ENCODE measurements around the gene LARGE1. TPM values are rescaled to one million over a fixed set of nuclear protein-coding genes. Genes with fewer than 3 reads are reported as not detected.

The LARGE1 gene
- total RNA-seq, 1 donor from 2014 or later: 29.5 TPM

GRCh38 chr22:33361581-33361980 is 558.7 kb downstream of the LARGE1 start:
- Histone ChIP-seq H3K9me3 (no peaks in the 10 kb centered on the region), H3K27ac (no peak overlapping the region), H3K4me3 (no peak overlapping the region), H3K27me3 (no peaks in the 10 kb centered on the region), H3K4me1 (no peaks in the 10 kb centered on the region), H3K36me3 (no peaks in the 10 kb centered on the region)
- DNase-seq (ENCODE audit: extremely low spot score in 2 of 2): no peak
- no peak for TF ChIP-seq CTCF (IDR thresholded peaks at IDR 0.05)
- no peak for TF ChIP-seq POLR2AphosphoS5 (IDR thresholded peaks at IDR 0.05; ENCODE audit: insufficient read depth in 1 of 2, low read depth in 1 of 2)
- no peak for TF ChIP-seq POLR2A (IDR thresholded peaks at IDR 0.05)
- intact Hi-C loops (cut with DNase I): no loop called here

GRCh38 chr22:33357981-33358399 is 562.3 kb downstream of the LARGE1 start:
- Histone ChIP-seq H3K27me3 (no peaks in the 10 kb centered on the region), H3K4me3 (no peak overlapping the region), H3K9me3 (no peaks in the 10 kb centered on the region), H3K36me3 (no peaks in the 10 kb centered on the region), H3K27ac (no peak overlapping the region), H3K4me1 (no peaks in the 10 kb centered on the region)
- intact Hi-C loops (cut with DNase I): no loop called here
- DNase-seq (ENCODE audit: extremely low spot score in 2 of 2): no peak
- no peak for TF ChIP-seq CTCF (IDR thresholded peaks at IDR 0.05)
- TF ChIP-seq POLR2AphosphoS5 (IDR thresholded peaks at IDR 0.05; ENCODE audit: insufficient read depth in 1 of 2, low read depth in 1 of 2): no peak
- no peak for TF ChIP-seq POLR2A (IDR thresholded peaks at IDR 0.05)

GRCh38 chr22:33354928-33355327 is 565.3 kb downstream of the LARGE1 start:
- intact Hi-C loops (cut with DNase I): no loop called here
- H3K9me3 ChIP-seq: no peaks in the 10 kb centered on the region
- no peak overlapping the region for H3K4me3 ChIP-seq
- no peaks in the 10 kb centered on the region for H3K4me1 ChIP-seq
- H3K27me3 ChIP-seq: no peaks in the 10 kb centered on the region
- no peak overlapping the region for H3K27ac ChIP-seq
- TF ChIP-seq POLR2AphosphoS5 (IDR thresholded peaks at IDR 0.05; ENCODE audit: insufficient read depth in 1 of 2, low read depth in 1 of 2) (no peak), CTCF (IDR thresholded peaks at IDR 0.05) (no peak), POLR2A (IDR thresholded peaks at IDR 0.05) (no peak)
- DNase-seq (ENCODE audit: extremely low spot score in 2 of 2): no peak
- H3K36me3 ChIP-seq: no peaks in the 10 kb centered on the region

GRCh38 chr22:33353502-33353901 is 566.8 kb downstream of the LARGE1 start:
- DNase-seq (ENCODE audit: extremely low spot score in 2 of 2): no peak
- Histone ChIP-seq H3K9me3 (no peaks in the 10 kb centered on the region), H3K4me3 (no peak overlapping the region), H3K36me3 (no peaks in the 10 kb centered on the region), H3K27me3 (no peaks in the 10 kb centered on the region), H3K4me1 (no peaks in the 10 kb centered on the region), H3K27ac (no peak overlapping the region)
- no peak for TF ChIP-seq POLR2AphosphoS5 (IDR thresholded peaks at IDR 0.05; ENCODE audit: insufficient read depth in 1 of 2, low read depth in 1 of 2)
- no peak for TF ChIP-seq CTCF (IDR thresholded peaks at IDR 0.05)
- no peak for TF ChIP-seq POLR2A (IDR thresholded peaks at IDR 0.05)
- intact Hi-C loops (cut with DNase I): no loop called here

- no peak for DNase-seq (ENCODE audit: extremely low spot score in 2 of 2)
- Histone ChIP-seq H3K4me1 (no peaks in the 10 kb centered on the region), H3K36me3 (no peaks in the 10 kb centered on the region), H3K4me3 (no peak overlapping the region), H3K27me3 (no peaks in the 10 kb centered on the region), H3K27ac (no peak overlapping the region), H3K9me3 (no peaks in the 10 kb centered on the region)
- intact Hi-C loops (cut with DNase I): no loop called here
- no peak for TF ChIP-seq POLR2AphosphoS5 (IDR thresholded peaks at IDR 0.05; ENCODE audit: insufficient read depth in 1 of 2, low read depth in 1 of 2)
- TF ChIP-seq CTCF (IDR thresholded peaks at IDR 0.05): no peak
- TF ChIP-seq POLR2A (IDR thresholded peaks at IDR 0.05): no peak
These were observed 567.5 kb downstream of the LARGE1 start for GRCh38 chr22:33352768-33353167.
